KMS-11 (cell line): ENCODE results near the gene TMEM9B.

Experiments used
- H2AFZ ChIP-seq: fragments of 200-600 bp; sonication (generic); 2 replicates; pipeline ENCODE4 v1.6.1; 2016; ENCODE audit warnings: antibody characterized with exemption, mixed run types, low read depth
- H3K27ac ChIP-seq: fragments of 200-600 bp; sonication (generic); 2 replicates; pipeline ENCODE4 v1.6.1; 2016; ENCODE audit warnings: mild to moderate bottlenecking, mixed run types
- H3K27me3 ChIP-seq: fragments of 200-600 bp; sonication (generic); 2 replicates; pipeline ENCODE4 v1.6.1; 2017; ENCODE audit warnings: mild to moderate bottlenecking, low read depth, mixed run types, moderate library complexity; ENCODE audit not compliant: insufficient read depth
- H3K36me3 ChIP-seq: fragments of 200-600 bp; sonication (generic); 2 replicates; pipeline ENCODE4 v1.6.1; 2017; ENCODE audit warnings: mild to moderate bottlenecking, mixed run types; ENCODE audit not compliant: insufficient read depth
- H3K4me1 ChIP-seq: fragments of 200-600 bp; sonication (generic); 2 replicates; pipeline ENCODE4 v1.6.1; 2016; ENCODE audit warnings: mild to moderate bottlenecking, low read depth, mixed run types; ENCODE audit not compliant: poor library complexity, severe bottlenecking
- H3K4me2 ChIP-seq: fragments of 200-600 bp; sonication (generic); 2 replicates; pipeline ENCODE4 v1.7.0; 2016; ENCODE audit warnings: mild to moderate bottlenecking, mixed run types
- H3K4me3 ChIP-seq: fragments of 200-600 bp; sonication (generic); IDR thresholded peaks from 2 replicates; pipeline ENCODE4 v1.6.1; 2017; ENCODE audit warnings: low read depth, low read length, mixed read lengths; ENCODE audit not compliant: insufficient read depth
- H3K79me2 ChIP-seq: fragments of 200-600 bp; sonication (generic); 2 replicates; pipeline ENCODE4 v1.6.1; 2016; ENCODE audit warnings: low read depth, mixed run types; ENCODE audit not compliant: insufficient read depth
- H3K9ac ChIP-seq: fragments of 200-600 bp; sonication (generic); 2 replicates; pipeline ENCODE4 v1.6.1; 2016; ENCODE audit warnings: mild to moderate bottlenecking, mixed run types
- H4K20me1 ChIP-seq: fragments of 200-600 bp; sonication (generic); 2 replicates; pipeline ENCODE4 v1.6.1; 2016; ENCODE audit warnings: mild to moderate bottlenecking, mixed run types; ENCODE audit not compliant: insufficient read depth
- CTCF ChIP-seq: fragments of 200-600 bp; sonication (generic); conservative IDR thresholded peaks from 2 replicates; pipeline ENCODE4 v1.6.1; 2017; ENCODE audit warnings: low read depth, mild to moderate bottlenecking, antibody characterized with exemption, low read length, moderate library complexity, mixed read lengths

TMEM9B gene

DNA sequence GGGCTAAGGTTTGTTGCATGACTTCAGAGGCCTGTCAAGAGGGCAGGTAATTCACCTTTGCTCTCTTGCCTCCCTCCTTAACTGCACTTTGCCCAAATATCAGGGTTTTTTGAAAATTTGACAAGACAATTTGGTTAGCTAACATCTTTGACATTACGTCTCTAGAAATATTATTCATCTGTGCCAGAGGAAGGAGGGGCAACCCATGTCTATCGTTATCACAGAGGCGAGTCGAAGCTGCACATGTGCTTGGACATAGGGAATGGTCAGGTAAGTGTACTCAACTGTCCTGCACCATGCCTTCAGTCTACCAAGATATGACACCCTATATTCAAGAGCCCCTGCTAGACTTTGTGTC is 49.6 kb downstream of the TMEM9B start:
- Histone ChIP-seq H3K36me3 (no peaks in the 10 kb centered on the region), H4K20me1 (no peaks in the 10 kb centered on the region), H2AFZ (no peak overlapping the region), H3K4me1 (peaks cover 28% of the 10 kb centered on the region), H3K9ac (no peak overlapping the region), H3K4me2 (peak overlapping the region; percentile 53; the same call in 1 of the 2 replicates), H3K27me3 (no peaks in the 10 kb centered on the region), H3K79me2 (no peaks in the 10 kb centered on the region), H3K4me3 (no peak overlapping the region), H3K27ac (no peak overlapping the region; the same call in 1 of the 2 replicates)
- TF ChIP-seq CTCF: peak; percentile 8; the same call in 1 of the 2 replicates

- peak; percentile 82 for TF ChIP-seq CTCF
- peak overlapping the region; percentile 53 for H3K4me2 ChIP-seq
- peaks cover 28% of the 10 kb centered on the region for H3K4me1 ChIP-seq
- H3K27ac ChIP-seq: peak overlapping the region; percentile 42
- no peaks in the 10 kb centered on the region for H4K20me1 ChIP-seq
- no peaks in the 10 kb centered on the region for H3K36me3 ChIP-seq
- no peaks in the 10 kb centered on the region for H3K27me3 ChIP-seq
- no peaks in the 10 kb centered on the region for H3K79me2 ChIP-seq
- H3K4me3 ChIP-seq: no peak overlapping the region
- peak overlapping the region; percentile 8; the same call in 1 of the 2 replicates for H3K9ac ChIP-seq
- peak overlapping the region; percentile 64; the same call in 1 of the 2 replicates for H2AFZ ChIP-seq
These were observed 50.1 kb downstream of the TMEM9B start for GRCh38 chr11:8913961-8914660.

DNA sequence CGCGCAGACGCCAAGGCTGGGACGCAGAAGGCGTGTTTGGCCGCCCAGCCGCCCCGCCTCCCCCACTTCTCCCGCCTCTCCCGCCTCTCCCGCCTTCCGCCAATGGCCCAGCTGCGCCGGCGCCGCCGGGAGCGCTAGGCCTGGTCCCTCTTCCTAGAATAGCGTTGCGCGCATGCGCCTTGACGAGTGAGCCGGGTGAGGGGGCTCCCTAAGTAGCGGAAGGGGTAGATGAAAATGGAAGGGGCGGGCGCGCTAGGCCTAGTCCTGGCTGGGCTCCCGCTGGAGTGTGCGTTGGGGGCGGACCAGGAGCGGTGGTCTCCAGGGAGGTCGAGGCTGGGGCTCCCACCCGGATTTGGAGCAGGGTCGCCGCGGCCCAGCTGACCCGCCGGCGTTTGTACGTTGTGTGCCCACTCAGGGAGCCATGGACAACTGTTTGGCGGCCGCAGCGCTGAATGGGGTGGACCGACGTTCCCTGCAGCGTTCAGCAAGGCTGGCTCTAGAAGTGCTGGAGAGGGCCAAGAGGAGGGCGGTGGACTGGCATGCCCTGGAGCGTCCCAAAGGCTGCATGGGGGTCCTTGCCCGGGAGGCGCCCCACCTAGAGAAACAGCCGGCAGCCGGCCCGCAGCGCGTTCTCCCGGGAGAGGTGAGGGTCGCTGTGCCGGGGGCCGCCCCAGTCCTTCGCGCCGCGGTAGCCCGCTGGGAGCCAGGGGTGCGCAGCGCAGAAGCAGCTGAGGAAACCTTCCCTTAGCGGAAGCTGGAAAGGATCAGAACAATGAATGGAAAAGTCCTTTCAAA is 53.0 kb downstream of the TMEM9B start, which contains the start of gene AKIP1:
Gene AKIP1, plus strand, starts transcription at position 161 of the 795 bp plus-strand sequence. Its CDS starts 261 bp downstream, at position 422.
- Histone ChIP-seq H3K36me3 (no peaks in the 10 kb centered on the region), H3K27ac (no peak within 1 kb of the TSS), H3K79me2 (no peaks in the 10 kb centered on the region), H3K4me2 (peak within 1 kb of the TSS; percentile 76), H3K27me3 (no peaks in the 10 kb centered on the region), H3K4me3 (no peak within 1 kb of the TSS), H3K9ac (peak within 1 kb of the TSS; percentile 63; the same call in 1 of the 2 replicates), H2AFZ (peak within 1 kb of the TSS; percentile 94), H3K4me1 (peaks cover 22% of the 10 kb centered on the region), H4K20me1 (no peaks in the 10 kb centered on the region)
- TF ChIP-seq CTCF: no peak

GRCh38 chr11:8910649-8911026 is 53.6 kb downstream of the TMEM9B start:
- Histone ChIP-seq H3K4me3 (no peak overlapping the region), H4K20me1 (no peaks in the 10 kb centered on the region), H3K4me1 (peaks cover 22% of the 10 kb centered on the region), H3K9ac (no peak overlapping the region), H3K36me3 (no peaks in the 10 kb centered on the region), H3K27me3 (no peaks in the 10 kb centered on the region), H3K4me2 (peak overlapping the region; percentile 42), H3K79me2 (no peaks in the 10 kb centered on the region), H3K27ac (no peak overlapping the region), H2AFZ (peak overlapping the region; percentile 65)
- TF ChIP-seq CTCF: no peak
